Right renal cortex interstitium (tissue), 3 donors: ENCODE results near the gene FOSL2. TPM values are rescaled to one million over a fixed set of nuclear protein-coding genes. Genes with fewer than 3 reads are reported as not detected.

Experiments used
- DNase-seq, 3 donors: peaks; one replicate each; pipeline ENCODE4 v3.0.0-alpha.2; 2013; ENCODE audit warnings: low read depth in 3 of 3, low spot score in 2 of 3
- polyA plus RNA-seq, 3 donors: library from polyadenylated mRNA; unstranded; fragments of 120-200 nt; gene quantifications; one replicate each; pipeline ENCODE4 v1.2.1, GENCODE V29; 2013; ENCODE audit not compliant: insufficient read length in 3 of 3

Gene FOSL2
- polyA plus RNA-seq = 10 to 100 TPM; 19.6 to 25.7 (median 24.7) TPM

- peak; percentile 92 to 95 (median 94) for DNase-seq
Measured at GRCh38 chr2:28392297-28393113, at the start of gene FOSL2. Gene FOSL2, plus strand, starts transcription at chr2:28392858. Its CDS starts 863 bp downstream, at chr2:28393721.

GRCh38 chr2:28343184-28343942 is 49.3 kb upstream of the FOSL2 start:
- no peak for DNase-seq

- no peak for DNase-seq
Measured at GRCh38 chr2:28343971-28344715, 48.5 kb upstream of the FOSL2 start.

GRCh38 chr2:28344756-28345373 is 47.8 kb upstream of the FOSL2 start:
- no peak for DNase-seq

- DNase-seq = no peak
Measured at GRCh38 chr2:28345619-28346018, 47.0 kb upstream of the FOSL2 start.

GRCh38 chr2:28346587-28346986 is 46.1 kb upstream of the FOSL2 start:
- DNase-seq = no peak

- DNase-seq = no peak
Measured at GRCh38 chr2:28347193-28347592, 45.5 kb upstream of the FOSL2 start.

- no peak for DNase-seq
Measured at GRCh38 chr2:28347596-28347995, 45.1 kb upstream of the FOSL2 start.

- no peak for DNase-seq
Measured at GRCh38 chr2:28348149-28348567, 44.5 kb upstream of the FOSL2 start.

GRCh38 chr2:28348921-28349320 is 43.7 kb upstream of the FOSL2 start:
- DNase-seq = no peak

GRCh38 chr2:28349546-28350165 is 43.0 kb upstream of the FOSL2 start:
- no peak for DNase-seq

- DNase-seq = no peak
Measured at GRCh38 chr2:28350196-28350595, 42.5 kb upstream of the FOSL2 start.

GRCh38 chr2:28350791-28351285 is 41.8 kb upstream of the FOSL2 start:
- no peak for DNase-seq

- DNase-seq = no peak
Measured at GRCh38 chr2:28351621-28352020, 41.0 kb upstream of the FOSL2 start.

GRCh38 chr2:28352104-28352503 is 40.6 kb upstream of the FOSL2 start:
- no peak for DNase-seq

GRCh38 chr2:28352610-28353195 is 40.0 kb upstream of the FOSL2 start:
- no peak for DNase-seq

GRCh38 chr2:28354920-28355520 is 37.6 kb upstream of the FOSL2 start:
- DNase-seq = no peak

GRCh38 chr2:28355521-28356094 is 37.0 kb upstream of the FOSL2 start:
- DNase-seq = no peak
